Peyer's patch (tissue), 4 donors: ENCODE measurements around the gene CTPS2. TPM values are rescaled to one million over a fixed set of nuclear protein-coding genes. Genes with fewer than 3 reads are reported as not detected.
"Not testable (repeated sequence)": the region's sequence is repeated elsewhere in the genome, so short reads cannot be mapped to it uniquely, and the experiment has no call there.

Experiments used
- DNase-seq, 3 donors: peaks; one replicate each; pipeline ENCODE4 v3.0.0-alpha.2; 2017 to 2019
- H3K27ac ChIP-seq, 4 donors: fragments of 200-600 bp; sonication (generic); one replicate each; pipeline ENCODE4 v1.5.1; 2016 to 2019
- H3K27me3 ChIP-seq, 2 donors: fragments of 200-600 bp; sonication (generic); one replicate each; pipeline ENCODE4 v1.5.1; 2019
- H3K36me3 ChIP-seq, 3 donors: fragments of 200-600 bp; sonication (generic); one replicate each; pipeline ENCODE4 v1.5.1; 2016 to 2019
- H3K4me1 ChIP-seq, 4 donors: fragments of 200-600 bp; sonication (generic); one replicate each; pipeline ENCODE4 v1.5.1; 2016 to 2019
- H3K4me3 ChIP-seq, 4 donors: fragments of 200-600 bp; sonication (generic); 1 replicate in 3 of 4; 2 replicates in 1 of 4; pipeline ENCODE4 v1.5.1; 2016 to 2019; ENCODE audit warnings: mild to moderate bottlenecking in 1 of 4
- H3K9me3 ChIP-seq, 4 donors: fragments of 200-600 bp; sonication (generic); one replicate each; pipeline ENCODE4 v1.5.1; 2016 to 2019; ENCODE audit warnings: mild to moderate bottlenecking in 1 of 4
- POLR2A ChIP-seq, 2 donors: fragments of 450-650 bp; IDR thresholded peaks; one replicate each; pipeline ENCODE4 v1.5.1; 2017; ENCODE audit warnings: antibody characterized with exemption in 2 of 2, mild to moderate bottlenecking in 2 of 2, moderate library complexity in 2 of 2
- total RNA-seq, 4 donors: library from RNA; depleted of rRNA; stranded (reverse); fragments of >200 nt; gene quantifications; one replicate each; pipeline ENCODE4 v1.1.0, GENCODE V29; 2016
- TF ChIP-seq, protein P1 (sequence below), 6 experiments: fragments of 450-650 bp in 4 of 6; fragments of 200-600 bp in 2 of 6; sonication (generic) in 1 of 6; IDR thresholded peaks; one replicate each; pipeline ENCODE4 v1.5.1; 2017 to 2019; ENCODE audit warnings: antibody characterized with exemption in 6 of 6, mild to moderate bottlenecking in 3 of 6, moderate library complexity in 1 of 6

CTPS2 gene
- total RNA-seq, 4 donors from 2014 or later = 16.5 to 35.1 (median 23.9) TPM

DNA sequence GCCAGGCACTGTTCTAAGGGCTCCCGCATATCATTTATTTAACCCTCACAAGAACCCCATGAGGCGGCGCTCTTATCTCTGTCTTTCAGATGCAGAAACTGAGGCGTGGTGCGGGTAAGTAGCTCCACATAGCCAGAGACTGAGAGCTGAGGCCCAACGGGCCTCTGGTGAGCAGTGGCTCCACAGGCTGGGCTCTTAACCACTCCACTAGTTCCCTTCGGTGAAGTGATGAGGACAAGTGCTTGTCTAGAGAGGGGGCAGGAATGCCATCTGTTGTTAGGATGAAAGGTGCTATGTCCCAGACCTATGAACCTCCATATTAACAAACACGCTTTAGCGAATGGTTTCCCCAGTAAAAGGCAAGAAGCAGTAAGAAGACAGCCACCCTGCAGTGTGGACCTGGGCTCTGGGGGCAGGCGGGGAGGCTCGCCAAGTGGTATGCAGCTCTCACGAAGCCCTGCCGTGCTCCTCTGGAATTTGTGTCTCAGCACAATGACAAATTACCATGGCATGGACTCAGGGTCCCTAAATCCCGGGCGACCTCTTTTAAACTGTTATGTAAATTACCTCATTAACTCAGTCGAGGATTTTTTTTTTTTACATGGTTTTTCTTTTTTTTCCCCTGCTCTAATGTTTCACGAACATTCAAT, 83.4 kb downstream of the CTPS2 start:
- TF ChIP-seq, protein P1, sequence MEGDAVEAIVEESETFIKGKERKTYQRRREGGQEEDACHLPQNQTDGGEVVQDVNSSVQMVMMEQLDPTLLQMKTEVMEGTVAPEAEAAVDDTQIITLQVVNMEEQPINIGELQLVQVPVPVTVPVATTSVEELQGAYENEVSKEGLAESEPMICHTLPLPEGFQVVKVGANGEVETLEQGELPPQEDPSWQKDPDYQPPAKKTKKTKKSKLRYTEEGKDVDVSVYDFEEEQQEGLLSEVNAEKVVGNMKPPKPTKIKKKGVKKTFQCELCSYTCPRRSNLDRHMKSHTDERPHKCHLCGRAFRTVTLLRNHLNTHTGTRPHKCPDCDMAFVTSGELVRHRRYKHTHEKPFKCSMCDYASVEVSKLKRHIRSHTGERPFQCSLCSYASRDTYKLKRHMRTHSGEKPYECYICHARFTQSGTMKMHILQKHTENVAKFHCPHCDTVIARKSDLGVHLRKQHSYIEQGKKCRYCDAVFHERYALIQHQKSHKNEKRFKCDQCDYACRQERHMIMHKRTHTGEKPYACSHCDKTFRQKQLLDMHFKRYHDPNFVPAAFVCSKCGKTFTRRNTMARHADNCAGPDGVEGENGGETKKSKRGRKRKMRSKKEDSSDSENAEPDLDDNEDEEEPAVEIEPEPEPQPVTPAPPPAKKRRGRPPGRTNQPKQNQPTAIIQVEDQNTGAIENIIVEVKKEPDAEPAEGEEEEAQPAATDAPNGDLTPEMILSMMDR (IDR thresholded peaks at IDR 0.05) = no peak
- TF ChIP-seq POLR2A (IDR thresholded peaks at IDR 0.05) = no peak
- Histone ChIP-seq H3K27ac (no peak overlapping the region), H3K4me1 (no peaks in the 10 kb centered on the region), H3K4me3 (no peak overlapping the region), H3K27me3 (no peaks in the 10 kb centered on the region), H3K9me3 (no peaks in the 10 kb centered on the region), H3K36me3 (no peaks in the 10 kb centered on the region)
- no peak for DNase-seq

GRCh38 chrX:16628511-16628910, 84.0 kb downstream of the CTPS2 start:
- not testable (repeated sequence) for H3K9me3 ChIP-seq, H3K27ac ChIP-seq, H3K4me1 ChIP-seq, H3K36me3 ChIP-seq, H3K27me3 ChIP-seq, H3K4me3 ChIP-seq, DNase-seq

- DNase-seq = no peak
- TF ChIP-seq, protein P1 (IDR thresholded peaks at IDR 0.05) = no peak
- no peak for TF ChIP-seq POLR2A (IDR thresholded peaks at IDR 0.05)
- Histone ChIP-seq H3K9me3 (no peaks in the 10 kb centered on the region), H3K4me3 (no peak overlapping the region), H3K27me3 (no peaks in the 10 kb centered on the region), H3K36me3 (peaks cover 0 to 9% (median 0%) of the 10 kb centered on the region in 3 donors), H3K27ac (no peak overlapping the region), H3K4me1 (no peaks in the 10 kb centered on the region)
Measured at GRCh38 chrX:16619024-16619423, 93.4 kb downstream of the CTPS2 start.

- Histone ChIP-seq H3K9me3 (no peaks in the 10 kb centered on the region), H3K4me1 (no peaks in the 10 kb centered on the region), H3K27me3 (no peaks in the 10 kb centered on the region), H3K27ac (no peak overlapping the region), H3K4me3 (no peak overlapping the region), H3K36me3 (peaks cover 0 to 9% (median 0%) of the 10 kb centered on the region in 3 donors)
- TF ChIP-seq, protein P1 (IDR thresholded peaks at IDR 0.05) = no peak
- no peak for TF ChIP-seq POLR2A (IDR thresholded peaks at IDR 0.05)
- DNase-seq = no peak
Measured at GRCh38 chrX:16618422-16618821, 94.0 kb downstream of the CTPS2 start.

DNA sequence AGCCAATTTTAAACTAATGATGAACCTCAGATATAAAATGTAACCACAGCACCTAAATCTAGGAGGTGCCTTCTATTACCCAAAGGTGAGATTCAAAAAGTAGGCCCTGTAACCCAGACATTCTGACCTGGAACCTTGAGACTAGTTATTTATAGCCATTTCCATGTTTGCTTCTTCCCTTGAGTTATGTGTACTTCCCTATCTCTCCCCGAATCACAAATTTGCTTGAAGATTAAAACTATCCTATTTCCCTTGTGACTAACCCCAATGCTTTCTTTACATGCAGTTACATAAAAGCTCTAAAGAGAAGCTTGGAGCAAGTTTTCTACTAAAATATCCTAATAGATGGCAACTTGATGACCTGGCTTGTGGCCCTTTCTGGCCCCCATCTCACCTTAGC, 95.1 kb downstream of the CTPS2 start:
- Histone ChIP-seq H3K27me3 (no peaks in the 10 kb centered on the region), H3K36me3 (peaks cover 0 to 9% (median 0%) of the 10 kb centered on the region in 3 donors), H3K27ac (no peak overlapping the region), H3K4me3 (no peak overlapping the region), H3K4me1 (no peaks in the 10 kb centered on the region), H3K9me3 (no peaks in the 10 kb centered on the region)
- TF ChIP-seq POLR2A (IDR thresholded peaks at IDR 0.05) = no peak
- TF ChIP-seq, protein P1 (IDR thresholded peaks at IDR 0.05) = no peak
- no peak for DNase-seq

DNA sequence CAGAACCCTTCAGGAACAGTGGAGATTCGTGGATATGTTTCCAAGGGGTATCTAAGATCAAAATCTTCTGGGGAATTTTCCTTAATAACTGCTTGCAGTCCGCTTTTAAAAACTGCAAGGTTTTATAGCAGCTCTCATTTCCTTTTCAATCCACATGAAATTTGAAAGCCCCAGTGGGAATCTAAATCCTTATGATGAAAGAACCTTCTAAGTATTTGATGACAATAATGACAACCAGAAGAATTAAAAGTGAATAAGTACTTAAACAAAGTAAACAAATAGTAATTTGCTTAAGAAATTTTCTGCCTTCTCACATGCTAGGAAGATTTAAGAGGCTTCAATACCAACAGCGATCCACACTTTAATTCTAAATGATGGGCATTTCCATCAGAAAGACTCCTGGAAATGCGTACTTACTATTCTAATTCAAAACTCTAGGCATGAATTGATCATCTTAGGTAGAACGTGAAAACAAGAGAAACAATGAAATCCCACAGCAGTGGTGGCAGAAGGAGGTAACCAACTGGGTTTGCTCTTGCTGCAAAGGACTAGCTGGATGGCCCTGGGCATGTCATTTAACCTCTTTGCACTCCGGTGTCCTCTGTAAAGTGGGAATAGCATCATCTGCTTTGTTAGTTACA, 100.1 kb downstream of the CTPS2 start:
- H3K9me3 ChIP-seq = no peaks in the 10 kb centered on the region
- TF ChIP-seq POLR2A (IDR thresholded peaks at IDR 0.05) = no peak
- TF ChIP-seq, protein P1 (IDR thresholded peaks at IDR 0.05) = no peak
- peaks cover 0 to 9% (median 0%) of the 10 kb centered on the region in 3 donors for H3K36me3 ChIP-seq
- H3K4me3 ChIP-seq = no peak overlapping the region
- no peak overlapping the region for H3K27ac ChIP-seq
- H3K27me3 ChIP-seq = no peaks in the 10 kb centered on the region
- no peak for DNase-seq
- no peaks in the 10 kb centered on the region for H3K4me1 ChIP-seq

GRCh38 chrX:16610654-16611053, 101.8 kb downstream of the CTPS2 start:
- DNase-seq, H3K4me1 ChIP-seq, H3K27ac ChIP-seq, H3K36me3 ChIP-seq, H3K9me3 ChIP-seq, H3K4me3 ChIP-seq, H3K27me3 ChIP-seq: not testable (repeated sequence)
